ENCODE results near the gene NT5E. TPM values are rescaled to one million over a fixed set of nuclear protein-coding genes. Genes with fewer than 3 reads are reported as not detected.

NT5E gene
- total and polyA plus RNA-seq, 4 donors, result 3.2 to 13.9 (median 8.5) TPM

DNA sequence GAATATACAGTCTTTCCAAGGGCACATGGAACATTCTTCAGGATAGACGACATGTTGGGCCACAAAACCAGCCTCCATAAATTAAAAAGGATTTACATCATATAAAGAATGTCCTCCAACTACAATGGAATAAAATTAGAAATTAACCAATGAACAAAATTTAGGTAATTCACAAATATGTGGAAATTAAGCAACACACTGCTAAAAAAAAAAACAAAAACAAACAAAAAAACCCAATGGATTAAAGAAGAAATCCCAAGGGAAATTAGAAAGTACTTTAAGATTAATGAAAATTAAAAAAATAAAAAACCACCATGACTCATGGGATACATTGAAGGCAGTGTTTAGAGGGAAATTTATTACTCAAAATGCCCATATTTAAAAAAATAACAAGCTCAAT lies 21.4 kb upstream of the NT5E start:
- 92 to 93% methylated on average over 1 of the region's 1 CpG for WGBS, 2 donors
- H3K9ac ChIP-seq (ENCODE audit: insufficient read depth in 1 of 2, low read length in 2 of 2), result no peak overlapping the region

DNA sequence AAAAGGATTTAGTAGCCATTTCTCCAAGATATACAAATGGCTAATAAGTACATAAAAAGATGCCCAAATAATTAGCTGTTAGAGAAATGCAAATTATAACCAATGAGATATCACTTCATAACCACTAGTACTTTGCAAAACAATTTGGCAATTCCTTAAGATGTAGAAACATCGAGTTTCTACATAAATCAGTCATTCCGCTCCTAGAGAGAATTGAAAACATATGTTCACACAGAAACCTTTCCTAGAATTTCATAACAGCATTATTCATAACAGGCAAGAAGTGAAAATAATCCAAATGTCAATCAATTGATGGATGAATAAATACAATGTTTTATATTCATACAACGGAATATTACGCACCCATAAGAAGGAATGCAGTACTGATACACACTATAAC lies 20.5 kb upstream of the NT5E start:
- WGBS, 2 donors, result 93 to 95% methylated on average over 4 of the region's 4 CpGs
- Histone ChIP-seq H3K4me1 (ENCODE audit: control insufficient read depth in 5 of 5, insufficient read depth in 5 of 5, low read length in 5 of 5) (no peaks in the 10 kb centered on the region), H3K4me3 (no peak overlapping the region), H3K27me3 (ENCODE audit: control insufficient read depth in 3 of 3, insufficient read depth in 3 of 3, low read length in 2 of 3) (no peaks in the 10 kb centered on the region), H3K9me3 (ENCODE audit: control insufficient read depth in 4 of 4, insufficient read depth in 3 of 4, low read length in 3 of 4) (peaks cover 0 to 9% (median 3%) of the 10 kb centered on the region in 4 donors), H3K9ac (ENCODE audit: insufficient read depth in 1 of 2, low read length in 2 of 2) (no peak overlapping the region), H3K27ac (ENCODE audit: low read depth in 1 of 2, low read length in 1 of 2) (no peak overlapping the region), H3K36me3 (ENCODE audit: control insufficient read depth in 4 of 4, insufficient read depth in 4 of 4, low read length in 4 of 4) (no peaks in the 10 kb centered on the region)
- DNase-seq (no peak), ATAC-seq (ENCODE audit: insufficient read depth, low FRiP score) (no peak)
- TF ChIP-seq, protein P1, sequence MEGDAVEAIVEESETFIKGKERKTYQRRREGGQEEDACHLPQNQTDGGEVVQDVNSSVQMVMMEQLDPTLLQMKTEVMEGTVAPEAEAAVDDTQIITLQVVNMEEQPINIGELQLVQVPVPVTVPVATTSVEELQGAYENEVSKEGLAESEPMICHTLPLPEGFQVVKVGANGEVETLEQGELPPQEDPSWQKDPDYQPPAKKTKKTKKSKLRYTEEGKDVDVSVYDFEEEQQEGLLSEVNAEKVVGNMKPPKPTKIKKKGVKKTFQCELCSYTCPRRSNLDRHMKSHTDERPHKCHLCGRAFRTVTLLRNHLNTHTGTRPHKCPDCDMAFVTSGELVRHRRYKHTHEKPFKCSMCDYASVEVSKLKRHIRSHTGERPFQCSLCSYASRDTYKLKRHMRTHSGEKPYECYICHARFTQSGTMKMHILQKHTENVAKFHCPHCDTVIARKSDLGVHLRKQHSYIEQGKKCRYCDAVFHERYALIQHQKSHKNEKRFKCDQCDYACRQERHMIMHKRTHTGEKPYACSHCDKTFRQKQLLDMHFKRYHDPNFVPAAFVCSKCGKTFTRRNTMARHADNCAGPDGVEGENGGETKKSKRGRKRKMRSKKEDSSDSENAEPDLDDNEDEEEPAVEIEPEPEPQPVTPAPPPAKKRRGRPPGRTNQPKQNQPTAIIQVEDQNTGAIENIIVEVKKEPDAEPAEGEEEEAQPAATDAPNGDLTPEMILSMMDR (IDR thresholded peaks at IDR 0.05; ENCODE audit: control extremely low read depth, extremely low read depth), result no peak

More for the DNA sequence above, 21.4 kb upstream of the NT5E start:
- Histone ChIP-seq H3K9me3 (ENCODE audit: control insufficient read depth in 4 of 4, insufficient read depth in 3 of 4, low read length in 3 of 4) (peaks cover 0 to 9% (median 3%) of the 10 kb centered on the region in 4 donors), H3K27me3 (ENCODE audit: control insufficient read depth in 3 of 3, insufficient read depth in 3 of 3, low read length in 2 of 3) (no peaks in the 10 kb centered on the region), H3K4me1 (ENCODE audit: control insufficient read depth in 5 of 5, insufficient read depth in 5 of 5, low read length in 5 of 5) (no peaks in the 10 kb centered on the region), H3K36me3 (ENCODE audit: control insufficient read depth in 4 of 4, insufficient read depth in 4 of 4, low read length in 4 of 4) (no peaks in the 10 kb centered on the region), H3K27ac (ENCODE audit: low read depth in 1 of 2, low read length in 1 of 2) (no peak overlapping the region), H3K4me3 (no peak overlapping the region)
- TF ChIP-seq, protein P1 (IDR thresholded peaks at IDR 0.05; ENCODE audit: control extremely low read depth, extremely low read depth), result no peak
- no peak for ATAC-seq (ENCODE audit: insufficient read depth, low FRiP score)
- no peak for DNase-seq

DNA sequence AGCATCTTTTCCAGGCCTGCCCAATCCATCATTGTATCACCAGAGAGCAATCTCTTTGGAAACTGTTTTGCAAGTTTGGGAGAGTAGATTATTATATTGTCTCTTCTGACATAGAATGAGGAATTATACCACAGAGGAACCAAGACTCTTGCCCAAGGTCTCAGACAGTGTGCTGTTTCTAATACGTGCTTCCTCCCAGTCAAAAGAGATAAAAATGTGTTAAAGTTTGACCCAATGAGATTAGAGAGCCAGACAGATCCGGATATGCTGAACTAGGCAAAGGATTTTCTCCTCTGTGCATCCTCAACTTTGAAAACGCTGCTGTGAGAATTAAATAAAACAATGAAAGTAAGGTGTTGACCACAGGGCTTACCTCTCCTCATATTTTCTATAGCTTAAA lies 18.6 kb upstream of the NT5E start:
- DNase-seq, result no peak
- WGBS, 2 donors, result 68 to 69% methylated on average over 3 of the region's 3 CpGs
- Histone ChIP-seq H3K27ac (ENCODE audit: low read depth in 1 of 2, low read length in 1 of 2) (no peak overlapping the region), H3K36me3 (ENCODE audit: control insufficient read depth in 4 of 4, insufficient read depth in 4 of 4, low read length in 4 of 4) (no peaks in the 10 kb centered on the region), H3K27me3 (ENCODE audit: control insufficient read depth in 3 of 3, insufficient read depth in 3 of 3, low read length in 2 of 3) (no peaks in the 10 kb centered on the region), H3K4me1 (ENCODE audit: control insufficient read depth in 5 of 5, insufficient read depth in 5 of 5, low read length in 5 of 5) (no peaks in the 10 kb centered on the region), H3K4me3 (no peak overlapping the region), H3K9me3 (ENCODE audit: control insufficient read depth in 4 of 4, insufficient read depth in 3 of 4, low read length in 3 of 4) (peaks cover 0 to 6% (median 3%) of the 10 kb centered on the region in 4 donors), H3K9ac (ENCODE audit: insufficient read depth in 1 of 2, low read length in 2 of 2) (no peak overlapping the region)
- no peak for ATAC-seq (ENCODE audit: insufficient read depth, low FRiP score)
- TF ChIP-seq, protein P1 (IDR thresholded peaks at IDR 0.05; ENCODE audit: control extremely low read depth, extremely low read depth), result no peak

DNA sequence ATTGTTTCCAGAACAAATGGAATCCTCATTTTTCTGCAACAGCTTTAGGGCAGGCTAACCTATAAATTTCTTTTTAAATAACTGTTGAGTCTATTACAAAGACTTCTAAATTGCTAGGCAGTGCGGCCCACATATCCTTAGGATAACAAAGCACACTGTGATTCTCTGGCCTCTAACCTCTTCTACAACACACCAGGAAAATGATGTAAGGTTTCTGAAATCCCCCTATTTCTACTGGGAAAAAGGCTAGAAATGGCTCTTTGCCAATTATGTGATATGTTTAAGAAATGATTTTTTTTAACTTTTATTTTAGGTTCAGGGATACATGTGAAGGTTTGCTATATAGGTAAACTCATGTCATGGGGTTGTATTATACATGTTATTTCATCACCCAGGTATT lies 17.3 kb upstream of the NT5E start:
- WGBS, 2 donors, result 96 to 97% methylated on average over 1 of the region's 1 CpG
- TF ChIP-seq, protein P1 (IDR thresholded peaks at IDR 0.05; ENCODE audit: control extremely low read depth, extremely low read depth), result no peak

More for the DNA sequence above, 17.3 kb upstream of the NT5E start:
- Histone ChIP-seq H3K4me1 (ENCODE audit: control insufficient read depth in 5 of 5, insufficient read depth in 5 of 5, low read length in 5 of 5) (no peaks in the 10 kb centered on the region), H3K36me3 (ENCODE audit: control insufficient read depth in 4 of 4, insufficient read depth in 4 of 4, low read length in 4 of 4) (no peaks in the 10 kb centered on the region), H3K9ac (ENCODE audit: insufficient read depth in 1 of 2, low read length in 2 of 2) (no peak overlapping the region), H3K9me3 (ENCODE audit: control insufficient read depth in 4 of 4, insufficient read depth in 3 of 4, low read length in 3 of 4) (peaks cover 0 to 3% (median under 1%) of the 10 kb centered on the region in 4 donors), H3K4me3 (no peak overlapping the region), H3K27ac (ENCODE audit: low read depth in 1 of 2, low read length in 1 of 2) (no peak overlapping the region), H3K27me3 (ENCODE audit: control insufficient read depth in 3 of 3, insufficient read depth in 3 of 3, low read length in 2 of 3) (no peaks in the 10 kb centered on the region)
- DNase-seq (no peak), ATAC-seq (ENCODE audit: insufficient read depth, low FRiP score) (no peak)
